Suprapubic skin (tissue), 4 donors: ENCODE results near the gene TBRG4. TPM values are rescaled to one million over a fixed set of nuclear protein-coding genes. Genes with fewer than 3 reads are reported as not detected.

Experiments used
- DNase-seq, 2 donors: peaks; one replicate each; pipeline ENCODE4 v3.0.0-alpha.2; 2019; ENCODE audit warnings: low spot score in 2 of 2
- H3K27ac ChIP-seq: fragments of 200-600 bp; sonication (generic); one replicate; pipeline ENCODE4 v1.5.1; 2019
- H3K27me3 ChIP-seq: fragments of 200-600 bp; sonication (generic); one replicate; pipeline ENCODE4 v1.5.1; 2019
- H3K36me3 ChIP-seq: fragments of 200-600 bp; sonication (generic); one replicate; pipeline ENCODE4 v1.5.1; 2019
- H3K4me1 ChIP-seq: fragments of 200-600 bp; sonication (generic); one replicate; pipeline ENCODE4 v1.5.1; 2019
- H3K4me3 ChIP-seq: fragments of 200-600 bp; sonication (generic); one replicate; pipeline ENCODE4 v1.5.1; 2019; ENCODE audit warnings: mild to moderate bottlenecking
- H3K9me3 ChIP-seq: fragments of 200-600 bp; sonication (generic); one replicate; pipeline ENCODE4 v1.5.1; 2019
- CTCF ChIP-seq, 2 donors: fragments of 200-600 bp in 1 of 2; fragments of 450-650 bp in 1 of 2; sonication (generic) in 1 of 2; IDR thresholded peaks; one replicate each; pipeline ENCODE4 v1.5.1; 2016 to 2019; ENCODE audit warnings: antibody characterized with exemption in 2 of 2, mild to moderate bottlenecking in 1 of 2, moderate library complexity in 1 of 2
- EP300 ChIP-seq: sonication (generic); formaldehyde crosslinking; IDR thresholded peaks from one replicate; pipeline ENCODE4 v1.6.1; 2017; ENCODE audit warnings: antibody characterized with exemption
- POLR2A ChIP-seq, 2 donors: fragments of 450-650 bp; IDR thresholded peaks; one replicate each; pipeline ENCODE4 v1.6.1; 2017; ENCODE audit warnings: antibody characterized with exemption in 2 of 2, mild to moderate bottlenecking in 2 of 2, moderate library complexity in 2 of 2
- POLR2AphosphoS5 ChIP-seq, 3 donors: sonication (generic); formaldehyde crosslinking; IDR thresholded peaks; one replicate each; pipeline ENCODE4 v1.6.1; 2017; ENCODE audit warnings: antibody characterized with exemption in 3 of 3
- WGBS: methylation state at CpG from one replicate; pipeline ENCODE4 v1.1.5; 2018; 5-methylcytosine and 5-hydroxymethylcytosine counted together
- total RNA-seq, 4 donors: library from RNA; depleted of rRNA; stranded (reverse); fragments of >200 nt; gene quantifications; one replicate each; pipeline ENCODE4 v1.1.0, GENCODE V29; 2016

Gene TBRG4
- total RNA-seq, 4 donors from 2014 or later: 49.9 to 82.8 (median 68.9) TPM

GRCh38 chr7:45088821-45089340, 22.6 kb downstream of the TBRG4 start, which contains the start of gene NACAD:
NACAD (minus strand) TSS chr7:45088969; CDS start chr7:45088894, 75 bp downstream.
- no CpG with 5 or more reads among the region's 50 CpGs for WGBS
- Histone ChIP-seq H3K36me3 (no peaks in the 10 kb centered on the region), H3K4me1 (peaks cover 13% of the 10 kb centered on the region), H3K4me3 (peak within 1 kb of the TSS; percentile 59), H3K27me3 (peaks cover 5% of the 10 kb centered on the region), H3K27ac (peak within 1 kb of the TSS; percentile 32), H3K9me3 (no peaks in the 10 kb centered on the region)
- TF ChIP-seq CTCF (IDR thresholded peaks at IDR 0.05) (no peak), POLR2AphosphoS5 (IDR thresholded peaks at IDR 0.05) (no peak), POLR2A (IDR thresholded peaks at IDR 0.05) (no peak), EP300 (no peak)
- DNase-seq: peak in 1 of 2 donors; percentile 71

GRCh38 chr7:45088146-45088701, 23.3 kb downstream of the TBRG4 start:
- peak in 1 of 2 donors; percentile 62 for DNase-seq
- Histone ChIP-seq H3K9me3 (no peaks in the 10 kb centered on the region), H3K27ac (peak overlapping the region; percentile 32), H3K36me3 (no peaks in the 10 kb centered on the region), H3K27me3 (peaks cover 5% of the 10 kb centered on the region), H3K4me3 (peak overlapping the region; percentile 59), H3K4me1 (peaks cover 13% of the 10 kb centered on the region)
- TF ChIP-seq POLR2A (IDR thresholded peaks at IDR 0.05) (no peak), EP300 (no peak), POLR2AphosphoS5 (IDR thresholded peaks at IDR 0.05) (no peak), CTCF (IDR thresholded peaks at IDR 0.05) (no peak)
- 46% methylated on average over 20 of the region's 29 CpGs for WGBS

- H3K9me3 ChIP-seq: no peaks in the 10 kb centered on the region
- peaks cover 5% of the 10 kb centered on the region for H3K27me3 ChIP-seq
- TF ChIP-seq CTCF (IDR thresholded peaks at IDR 0.05) (no peak), EP300 (no peak), POLR2A (IDR thresholded peaks at IDR 0.05) (no peak), POLR2AphosphoS5 (IDR thresholded peaks at IDR 0.05) (no peak)
- peaks cover 13% of the 10 kb centered on the region for H3K4me1 ChIP-seq
- H3K36me3 ChIP-seq: no peaks in the 10 kb centered on the region
- H3K27ac ChIP-seq: no peak overlapping the region
- H3K4me3 ChIP-seq: no peak overlapping the region
- no peak for DNase-seq
- 100% methylated on average over 1 of the region's 6 CpGs for WGBS
These were observed 24.0 kb downstream of the TBRG4 start for GRCh38 chr7:45087301-45088145.

- no peak for DNase-seq
These were observed 25.0 kb downstream of the TBRG4 start for GRCh38 chr7:45086331-45087065.

GRCh38 chr7:45085619-45086200, 25.8 kb downstream of the TBRG4 start:
- Histone ChIP-seq H3K27me3 (peaks cover 5% of the 10 kb centered on the region), H3K9me3 (no peaks in the 10 kb centered on the region), H3K27ac (no peak overlapping the region), H3K4me1 (peaks cover 13% of the 10 kb centered on the region), H3K36me3 (no peaks in the 10 kb centered on the region), H3K4me3 (no peak overlapping the region)
- TF ChIP-seq CTCF (IDR thresholded peaks at IDR 0.05) (no peak), POLR2AphosphoS5 (IDR thresholded peaks at IDR 0.05) (no peak), POLR2A (IDR thresholded peaks at IDR 0.05) (no peak), EP300 (no peak)
- DNase-seq: no peak
- WGBS: 92% methylated on average over 10 of the region's 23 CpGs

More at GRCh38 chr7:45086331-45087065, 25.0 kb downstream of the TBRG4 start:
- Histone ChIP-seq H3K4me1 (peaks cover 13% of the 10 kb centered on the region), H3K27me3 (peaks cover 5% of the 10 kb centered on the region), H3K27ac (no peak overlapping the region), H3K36me3 (no peaks in the 10 kb centered on the region), H3K4me3 (no peak overlapping the region), H3K9me3 (no peaks in the 10 kb centered on the region)
- no peak for TF ChIP-seq EP300
- TF ChIP-seq POLR2A (IDR thresholded peaks at IDR 0.05): no peak
- 90% methylated on average over 12 of the region's 15 CpGs for WGBS
